Natural killer cell (primary cell): Measurements from ENCODE around the gene FAM83E. TPM values are rescaled to one million over a fixed set of nuclear protein-coding genes. Genes with fewer than 3 reads are reported as not detected.
"Not testable (repeated sequence)": the region's sequence is repeated elsewhere in the genome, so short reads cannot be mapped to it uniquely, and the experiment has no call there.

Experiments
- ATAC-seq, 3 donors: fragments of 150-1000 bp in 2 of 3; fragments of 200-7000 bp in 1 of 3; cut with Tn5 transposase; 1 replicate in 1 of 3; 2 replicates in 2 of 3; pipeline ENCODE4 v1.10.0; 2021; ENCODE audit warnings: mild to moderate bottlenecking in 2 of 3, moderate library complexity in 2 of 3
- DNase-seq, 2 donors: peaks; one replicate each; pipeline versions ENCODE4 v3.0.0 to v3.0.0-alpha.2; 2013 to 2021; ENCODE audit warnings: mixed read lengths in 1 of 2
- H3K27ac ChIP-seq: one replicate; pipeline ENCODE4 v1.5.1; 2013; ENCODE audit warnings: mild to moderate bottlenecking, low read length
- H3K27me3 ChIP-seq: one replicate; pipeline ENCODE4 v1.6.1; 2013; ENCODE audit warnings: low read length; ENCODE audit not compliant: control insufficient read depth, insufficient read depth
- H3K36me3 ChIP-seq: one replicate; pipeline ENCODE4 v1.6.1; 2013; ENCODE audit warnings: low read length; ENCODE audit not compliant: control insufficient read depth, insufficient read depth
- H3K4me1 ChIP-seq: one replicate; pipeline ENCODE4 v1.6.1; 2013; ENCODE audit warnings: low read length; ENCODE audit not compliant: control insufficient read depth, insufficient read depth
- H3K4me3 ChIP-seq: one replicate; pipeline ENCODE4 v1.5.1; 2013; ENCODE audit warnings: low read length
- H3K9me3 ChIP-seq: one replicate; pipeline ENCODE4 v1.6.1; 2013; ENCODE audit warnings: low read length; ENCODE audit not compliant: control insufficient read depth, insufficient read depth
- H3K27ac Mint-ChIP-seq, 2 donors: one replicate each; pipeline ENCODE4 v1.8.0; 2022; ENCODE audit warnings: mild to moderate bottlenecking in 2 of 2, mixed read lengths in 2 of 2, moderate library complexity in 1 of 2
- H3K27me3 Mint-ChIP-seq, 2 donors: one replicate each; pipeline ENCODE4 v1.8.0; 2022; ENCODE audit warnings: low read depth in 2 of 2, mixed read lengths in 2 of 2
- H3K36me3 Mint-ChIP-seq: one replicate; pipeline ENCODE4 v1.8.0; 2022; ENCODE audit warnings: mixed read lengths
- H3K4me1 Mint-ChIP-seq, 2 donors: one replicate each; pipeline ENCODE4 v1.8.0; 2022; ENCODE audit warnings: mixed read lengths in 2 of 2
- H3K4me3 Mint-ChIP-seq: one replicate; pipeline ENCODE4 v1.8.0; 2022; ENCODE audit warnings: mild to moderate bottlenecking, moderate library complexity, mixed read lengths
- H3K9me3 Mint-ChIP-seq, 2 donors: one replicate each; pipeline ENCODE4 v1.8.0; 2022; ENCODE audit warnings: mixed read lengths in 2 of 2
- CTCF ChIP-seq: fragments of 200-600 bp; IDR thresholded peaks from one replicate; pipeline ENCODE4 v1.8.0; 2022; ENCODE audit warnings: antibody characterized with exemption
- WGBS: methylation state at CpG from one replicate; pipeline ENCODE4 v1.1.7; 2013; ENCODE audit warnings: missing lambda C conversion rate; ENCODE audit not compliant: insufficient coverage; 5-methylcytosine and 5-hydroxymethylcytosine counted together
- intact Hi-C: fragments of 100-400 bp; cut with micrococcal nuclease; formaldehyde crosslinking; loops from one replicate; pipeline ENCODE4 v1.14.2; 2022
- total RNA-seq, 4 donors: library from RNA; stranded (reverse); fragments of 120-200 nt in 1 of 4; gene quantifications; one replicate each; pipeline versions ENCODE4 v1.2.3 to v1.2.4, GENCODE V29; 2013 to 2022

Gene FAM83E
- total RNA-seq, 3 donors from 2014 or later (not counting 1 experiment from before 2014, with no cell fraction given) = 0.70 to 1.3 (median 1.1) TPM

GRCh38 chr19:48578891-48579290 is 36.0 kb downstream of the FAM83E start:
- no peaks in the 10 kb centered on the region for H3K27me3 ChIP-seq
- H3K4me1 ChIP-seq = peaks cover 1% of the 10 kb centered on the region
- no peaks in the 10 kb centered on the region for H3K36me3 Mint-ChIP-seq
- H3K27ac Mint-ChIP-seq = no peak overlapping the region
- DNase-seq (no peak), ATAC-seq (no peak)
- no peaks in the 10 kb centered on the region for H3K36me3 ChIP-seq
- no peaks in the 10 kb centered on the region for H3K27me3 Mint-ChIP-seq
- H3K9me3 ChIP-seq = no peaks in the 10 kb centered on the region
- H3K27ac ChIP-seq = no peak overlapping the region
- no peaks in the 10 kb centered on the region for H3K4me1 Mint-ChIP-seq
- TF ChIP-seq CTCF = no peak
- no peaks in the 10 kb centered on the region for H3K9me3 Mint-ChIP-seq
- no peak overlapping the region for H3K4me3 Mint-ChIP-seq
- WGBS = 39% methylated on average over 3 of the region's 3 CpGs
- H3K4me3 ChIP-seq = no peak overlapping the region
- intact Hi-C loops = no loop called here

GRCh38 chr19:48577908-48578307 is 37.0 kb downstream of the FAM83E start:
- H3K36me3 ChIP-seq, H3K27ac ChIP-seq, H3K4me1 Mint-ChIP-seq, H3K4me3 Mint-ChIP-seq, H3K27me3 ChIP-seq, ATAC-seq, H3K4me3 ChIP-seq, H3K4me1 ChIP-seq, H3K27ac Mint-ChIP-seq, H3K36me3 Mint-ChIP-seq, H3K9me3 ChIP-seq, H3K9me3 Mint-ChIP-seq, intact Hi-C loops, H3K27me3 Mint-ChIP-seq, DNase-seq: not testable (repeated sequence)
- 89% methylated on average over 7 of the region's 7 CpGs for WGBS

GRCh38 chr19:48575931-48576622 is 38.8 kb downstream of the FAM83E start:
- Mint-ChIP-seq H3K9me3 (no peaks in the 10 kb centered on the region), H3K36me3 (no peaks in the 10 kb centered on the region), H3K4me3 (no peak overlapping the region), H3K4me1 (no peaks in the 10 kb centered on the region), H3K27me3 (peaks cover 0 to 2% of the 10 kb centered on the region in 2 donors), H3K27ac (no peak overlapping the region)
- 85% methylated on average over 19 of the region's 23 CpGs for WGBS
- Histone ChIP-seq H3K4me1 (no peaks in the 10 kb centered on the region), H3K9me3 (no peaks in the 10 kb centered on the region), H3K27me3 (no peaks in the 10 kb centered on the region), H3K27ac (no peak overlapping the region), H3K4me3 (no peak overlapping the region), H3K36me3 (no peaks in the 10 kb centered on the region)
- intact Hi-C loops = no loop called here
- TF ChIP-seq CTCF = no peak
- DNase-seq (no peak), ATAC-seq (no peak)

GRCh38 chr19:48573163-48573505 is 41.7 kb downstream of the FAM83E start:
- TF ChIP-seq CTCF = no peak
- Mint-ChIP-seq H3K4me1 (no peaks in the 10 kb centered on the region), H3K4me3 (no peak overlapping the region), H3K36me3 (no peaks in the 10 kb centered on the region), H3K9me3 (no peaks in the 10 kb centered on the region), H3K27ac (no peak overlapping the region), H3K27me3 (peaks cover 0 to 5% of the 10 kb centered on the region in 2 donors)
- Histone ChIP-seq H3K27me3 (no peaks in the 10 kb centered on the region), H3K4me1 (no peaks in the 10 kb centered on the region), H3K9me3 (no peaks in the 10 kb centered on the region), H3K4me3 (no peak overlapping the region), H3K27ac (no peak overlapping the region), H3K36me3 (no peaks in the 10 kb centered on the region)
- intact Hi-C loops = no loop called here
- DNase-seq = no peak
- WGBS = 92% methylated on average over 12 of the region's 12 CpGs
- no peak for ATAC-seq
